HEK293T (cell line): ENCODE data around the gene PARM1.

Experiments
- ARNT ChIP-seq: fragments of 450-650 bp; IDR thresholded peaks from 2 replicates; pipeline ENCODE4 v1.6.1; 2017; ENCODE audit warnings: mild to moderate bottlenecking
- BHLHE40 ChIP-seq: fragments of 450-650 bp; IDR thresholded peaks from 2 replicates; pipeline ENCODE4 v1.6.1; 2016; ENCODE audit warnings: mild to moderate bottlenecking, moderate library complexity, borderline replicate concordance
- CTBP1 ChIP-seq: fragments of 450-650 bp; IDR thresholded peaks from 2 replicates; pipeline ENCODE4 v1.6.1; 2016; ENCODE audit warnings: borderline replicate concordance
- ELF4 ChIP-seq: fragments of 450-650 bp; IDR thresholded peaks from 2 replicates; pipeline ENCODE4 v1.6.1; 2017; ENCODE audit warnings: antibody characterized with exemption
- FOXA1 ChIP-seq: fragments of 450-650 bp; IDR thresholded peaks from 2 replicates; pipeline ENCODE4 v1.6.1; 2016; ENCODE audit warnings: mild to moderate bottlenecking
- FOXK2 ChIP-seq: fragments of 450-650 bp; IDR thresholded peaks from 2 replicates; pipeline ENCODE4 v1.6.1; 2016; ENCODE audit warnings: mild to moderate bottlenecking
- FOXM1 ChIP-seq: fragments of 450-650 bp; IDR thresholded peaks from 2 replicates; pipeline ENCODE4 v1.6.1; 2017; ENCODE audit warnings: mild to moderate bottlenecking, borderline replicate concordance
- HDGF ChIP-seq: fragments of 450-650 bp; IDR thresholded peaks from 2 replicates; pipeline ENCODE4 v1.6.1; 2017; ENCODE audit warnings: antibody characterized with exemption, borderline replicate concordance
- L3MBTL2 ChIP-seq: fragments of 450-650 bp; conservative IDR thresholded peaks from 2 replicates; pipeline ENCODE4 v1.6.1; 2016; ENCODE audit warnings: mild to moderate bottlenecking
- NFRKB ChIP-seq: fragments of 450-650 bp; IDR thresholded peaks from 2 replicates; pipeline ENCODE4 v1.6.1; 2016; ENCODE audit warnings: mild to moderate bottlenecking, moderate library complexity
- SP1 ChIP-seq: fragments of 450-650 bp; IDR thresholded peaks from 2 replicates; pipeline ENCODE4 v1.6.1; 2017
- SUZ12 ChIP-seq: fragments of 450-650 bp; IDR thresholded peaks from 2 replicates; pipeline ENCODE4 v1.6.1; 2016; ENCODE audit warnings: mild to moderate bottlenecking
- TARDBP ChIP-seq: fragments of 450-650 bp; IDR thresholded peaks from 2 replicates; pipeline ENCODE4 v1.6.1; 2016
- TF ChIP-seq, protein P1 (sequence below): fragments of 450-650 bp; IDR thresholded peaks from 2 replicates; pipeline ENCODE4 v1.6.1; 2016

DNA sequence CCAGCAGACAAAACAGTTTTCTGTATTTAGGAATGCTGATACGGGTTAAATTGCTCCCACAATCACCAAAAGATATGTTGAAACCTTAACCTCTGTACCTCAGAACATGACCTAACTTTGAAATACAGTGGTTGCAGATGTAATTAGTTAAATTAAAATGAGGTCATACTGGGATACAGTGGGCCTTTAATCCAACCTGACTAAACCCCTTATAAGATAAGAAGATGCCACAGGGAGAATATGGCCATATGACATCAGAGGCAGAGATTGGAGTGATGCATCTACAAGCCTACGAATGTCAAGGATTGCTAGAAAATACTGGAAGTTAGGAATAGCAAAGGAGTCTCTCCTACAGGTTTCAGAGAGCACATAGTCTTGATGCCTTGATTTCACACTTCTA, 32.1 kb upstream of the PARM1 start:
- no peak for TF ChIP-seq BHLHE40
- TF ChIP-seq FOXK2: no peak
- TF ChIP-seq SP1: no peak
- TF ChIP-seq FOXM1: no peak
- TF ChIP-seq SUZ12: no peak
- TF ChIP-seq CTBP1: no peak
- TF ChIP-seq NFRKB: no peak
- no peak for TF ChIP-seq HDGF
- no peak for TF ChIP-seq FOXA1
- no peak for TF ChIP-seq ELF4
- TF ChIP-seq TARDBP: no peak
- TF ChIP-seq, protein P1, sequence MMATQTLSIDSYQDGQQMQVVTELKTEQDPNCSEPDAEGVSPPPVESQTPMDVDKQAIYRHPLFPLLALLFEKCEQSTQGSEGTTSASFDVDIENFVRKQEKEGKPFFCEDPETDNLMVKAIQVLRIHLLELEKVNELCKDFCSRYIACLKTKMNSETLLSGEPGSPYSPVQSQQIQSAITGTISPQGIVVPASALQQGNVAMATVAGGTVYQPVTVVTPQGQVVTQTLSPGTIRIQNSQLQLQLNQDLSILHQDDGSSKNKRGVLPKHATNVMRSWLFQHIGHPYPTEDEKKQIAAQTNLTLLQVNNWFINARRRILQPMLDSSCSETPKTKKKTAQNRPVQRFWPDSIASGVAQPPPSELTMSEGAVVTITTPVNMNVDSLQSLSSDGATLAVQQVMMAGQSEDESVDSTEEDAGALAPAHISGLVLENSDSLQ: no peak
- no peak for TF ChIP-seq ARNT
- TF ChIP-seq L3MBTL2: no peak
